Fibroblast of mammary gland (primary cell): ENCODE data around the gene CDKAL1.
"Not testable (repeated sequence)": the region's sequence is repeated elsewhere in the genome, so short reads cannot be mapped to it uniquely, and the experiment has no call there.

Source experiments
- DNase-seq: peaks from one replicate; pipeline ENCODE4 v3.0.0-alpha.2; 2010; ENCODE audit warnings: low read depth
- H3K4me3 ChIP-seq: 2 replicates; pipeline ENCODE4 v1.5.1; 2011; ENCODE audit warnings: low read depth, mild to moderate bottlenecking, low read length, moderate library complexity; ENCODE audit not compliant: control insufficient read depth
- CTCF ChIP-seq: conservative IDR thresholded peaks from 2 replicates; pipeline ENCODE4 v1.5.1; 2011; ENCODE audit warnings: low read depth, low read length, inconsistent platforms; ENCODE audit not compliant: control insufficient read depth, insufficient read depth

The CDKAL1 gene

DNA sequence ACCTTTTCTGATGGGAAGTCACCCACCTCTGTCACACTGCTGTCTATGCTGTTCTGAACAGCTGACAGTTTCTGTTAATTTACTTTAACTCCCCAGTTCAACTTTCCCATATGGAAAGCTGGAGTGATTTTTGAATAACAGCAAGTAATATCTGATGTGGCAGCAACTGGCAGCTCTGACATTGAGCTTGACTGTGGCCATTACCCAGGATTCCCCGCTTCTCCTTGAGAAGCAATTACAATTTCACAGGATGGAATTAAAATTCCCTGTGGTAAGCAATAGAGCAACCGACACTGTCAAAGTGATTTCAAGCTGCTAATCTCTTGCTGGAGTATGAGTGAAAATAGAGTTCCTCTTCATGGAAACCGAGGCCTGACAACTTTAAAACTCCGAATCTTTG is 711.2 kb downstream of the CDKAL1 start:
- TF ChIP-seq CTCF = no peak
- no peak for DNase-seq
- H3K4me3 ChIP-seq = no peak overlapping the region

DNA sequence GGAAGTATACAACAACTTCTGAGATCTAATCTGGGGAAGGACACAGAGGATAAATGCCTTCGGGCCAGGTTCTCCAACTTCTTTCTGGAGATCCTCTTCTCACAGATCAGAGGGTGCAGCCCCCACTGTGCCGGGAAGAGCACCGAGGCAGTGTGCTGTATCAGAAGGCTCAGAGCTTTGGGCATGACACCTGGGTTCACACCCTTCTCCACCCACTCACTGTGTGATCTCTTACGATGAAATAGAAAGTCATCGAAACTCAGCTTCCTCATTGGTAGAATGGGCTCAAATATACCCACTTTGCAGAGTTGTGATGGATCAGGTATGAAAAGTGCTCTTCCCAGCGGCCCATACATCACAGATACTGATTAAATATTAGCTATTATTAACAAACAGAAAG is 711.8 kb downstream of the CDKAL1 start:
- H3K4me3 ChIP-seq = no peak overlapping the region
- no peak for DNase-seq
- TF ChIP-seq CTCF = no peak

DNA sequence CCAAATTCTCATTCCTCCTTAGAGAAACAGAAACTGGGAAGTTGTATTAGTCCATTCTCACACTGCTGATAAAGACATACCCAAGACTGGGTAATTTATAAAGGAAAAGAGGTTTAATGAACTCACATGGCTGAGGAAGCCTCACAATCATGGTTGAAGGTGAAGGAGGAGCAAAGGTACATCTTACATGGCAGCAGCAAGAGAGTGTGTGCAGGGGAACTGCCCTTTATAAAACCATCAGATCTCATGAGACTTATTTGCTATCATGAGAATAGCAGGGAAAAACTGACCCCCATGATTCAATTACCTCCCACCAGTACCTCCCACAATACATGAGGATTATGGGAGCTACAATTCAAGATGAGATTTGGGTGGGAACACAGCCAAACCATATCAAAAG is 720.2 kb downstream of the CDKAL1 start:
- not testable (repeated sequence) for H3K4me3 ChIP-seq, DNase-seq

- no peak overlapping the region for H3K4me3 ChIP-seq
- no peak for TF ChIP-seq CTCF
- DNase-seq = no peak
These were observed 721.9 kb downstream of the CDKAL1 start for GRCh38 chr6:21256197-21256596.

- DNase-seq = no peak
- no peak for TF ChIP-seq CTCF
- no peak overlapping the region for H3K4me3 ChIP-seq
These were observed 722.9 kb downstream of the CDKAL1 start for GRCh38 chr6:21257125-21257524.

DNA sequence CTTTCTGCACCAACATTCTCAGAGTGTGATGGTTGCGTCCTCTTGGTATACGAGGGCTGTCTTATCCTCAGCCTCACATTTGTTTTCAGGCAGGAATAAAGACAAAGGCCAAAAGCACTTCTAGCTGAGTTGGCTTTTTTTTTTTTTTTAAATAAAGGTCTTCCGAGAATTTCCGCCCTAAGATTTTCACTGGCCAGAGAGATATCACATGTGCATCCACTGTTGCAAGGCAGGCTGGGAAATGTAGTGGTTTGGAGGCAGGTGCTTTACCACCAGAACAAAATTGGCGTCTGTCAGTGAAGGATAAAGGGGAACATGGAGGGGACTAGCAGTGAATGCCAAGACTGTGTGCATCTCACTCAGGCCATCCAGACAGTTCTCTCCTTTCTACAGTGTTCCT is 724.4 kb downstream of the CDKAL1 start:
- TF ChIP-seq CTCF = no peak
- no peak for DNase-seq
- H3K4me3 ChIP-seq = no peak overlapping the region

DNA sequence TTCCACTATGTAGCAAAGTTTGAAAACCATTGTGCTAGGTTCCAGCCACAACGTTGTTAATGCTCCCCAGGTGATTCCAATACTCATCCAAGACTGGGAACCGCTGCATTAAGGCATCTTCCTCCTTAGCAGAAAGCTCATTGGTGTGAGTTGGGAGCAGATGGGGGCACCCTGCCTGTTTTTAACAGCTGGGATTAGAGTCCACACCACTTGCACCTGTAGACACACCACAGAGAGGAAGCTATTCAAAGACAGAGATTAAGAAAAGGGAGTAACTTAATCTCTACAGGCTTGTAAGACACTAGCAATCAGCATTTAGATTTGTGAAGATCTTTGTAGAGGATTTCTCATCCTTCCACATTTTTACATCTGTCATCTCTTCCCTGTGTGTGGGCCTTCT is 725.4 kb downstream of the CDKAL1 start:
- no peak for TF ChIP-seq CTCF
- DNase-seq = no peak
- H3K4me3 ChIP-seq = no peak overlapping the region
